HepG2 (cell line): ENCODE data around the gene SEC14L5. TPM values are rescaled to one million over a fixed set of nuclear protein-coding genes. Genes with fewer than 3 reads are reported as not detected.

ENCODE experiments used
- ATAC-seq: fragments of 200-7000 bp; cut with Tn5 transposase; 3 replicates; pipeline ENCODE4 v1.9.1; 2020; ENCODE audit warnings: mild to moderate bottlenecking, moderate library complexity
- BruUV-seq: library from RNA; stranded (reverse); fragments of 400-500 nt; replicated peaks from 2 replicates; lab custom pipeline; 2021; lab: Mats Ljungman, UMichigan
- CTCF ChIA-PET: fragments of 300-600 bp; formaldehyde crosslinking; extraction: SDS; loops from one replicate; lab custom pipeline; 2021; ENCODE audit warnings: low total read pairs, inconsistent platforms, low intra/inter-chr PET ratio; lab: Yijun Ruan, JAX
- POLR2A ChIA-PET: fragments of 350-600 bp; sonication (Branson Sonifier 250); formaldehyde crosslinking; loops from one replicate; lab custom pipeline; 2020; ENCODE audit warnings: antibody characterized with exemption, inconsistent platforms; lab: Yijun Ruan, JAX
- DNase-seq: peaks from one replicate; pipeline ENCODE4 v3.0.0-alpha.2; 2015; ENCODE audit warnings: low spot score
- FAIRE-seq: peaks from 3 replicates; lab custom pipeline; 2011; peaks lifted over from hg19 to GRCh38; lab: Jason Lieb, UNC
- H2AFZ ChIP-seq: one replicate; pipeline ENCODE4 v1.6.1; 2011; ENCODE audit warnings: low read length, inconsistent platforms
- H3K27ac ChIP-seq: fragments of 300-600 bp; 3 replicates; pipeline ENCODE4 v1.8.0; 2011; ENCODE audit warnings: mixed run types, mild to moderate bottlenecking, mixed read lengths, low read length, inconsistent platforms; ENCODE audit not compliant: insufficient read depth; ENCODE audit errors: extremely low read length
- H3K27me3 ChIP-seq, 2 experiments: fragments of 200-600 bp in 1 of 2; 2 replicates in 1 of 2; 3 replicates in 1 of 2; pipeline versions ENCODE4 v1.6.0 to v1.8.0; 2011; ENCODE audit warnings: low read length in 2 of 2, mild to moderate bottlenecking in 2 of 2, moderate library complexity in 2 of 2, inconsistent platforms in 1 of 2; ENCODE audit not compliant: insufficient read depth in 2 of 2, control insufficient read depth in 1 of 2
- H3K36me3 ChIP-seq, 2 experiments: fragments of 200-600 bp in 1 of 2; replicated peaks in 1 of 2; 2 replicates in 1 of 2; 3 replicates in 1 of 2; pipeline versions ENCODE4 v1.5.1 to v1.8.0; 2011; ENCODE audit warnings: low read length in 2 of 2, inconsistent platforms in 1 of 2; ENCODE audit not compliant: insufficient read depth in 2 of 2, control insufficient read depth in 1 of 2
- H3K4me1 ChIP-seq: 2 replicates; pipeline ENCODE4 v1.5.1; 2012; ENCODE audit warnings: low read length, inconsistent platforms; ENCODE audit not compliant: insufficient read depth
- H3K4me2 ChIP-seq: 2 replicates; pipeline ENCODE4 v1.6.0; 2011; ENCODE audit warnings: low read depth, low read length, inconsistent platforms
- H3K4me3 ChIP-seq, 3 experiments: fragments of 200-600 bp in 1 of 3; sonication (generic), shearing (Covaris generic) in 1 of 3; replicated peaks in 1 of 3; 2 replicates each; pipeline ENCODE4 v1.5.1; 2011 to 2016; ENCODE audit warnings: low read length in 3 of 3, inconsistent platforms in 2 of 3, low read depth in 2 of 3, mild to moderate bottlenecking in 2 of 3, control low read depth in 1 of 3, mixed read lengths in 1 of 3; ENCODE audit not compliant: insufficient read depth in 1 of 3
- H3K79me2 ChIP-seq: one replicate; pipeline ENCODE4 v1.6.1; 2011; ENCODE audit warnings: low read length, inconsistent platforms; ENCODE audit not compliant: insufficient read depth
- H3K9ac ChIP-seq: 2 replicates; pipeline ENCODE4 v1.6.0; 2011; ENCODE audit warnings: mild to moderate bottlenecking, low read depth, low read length, inconsistent platforms; ENCODE audit not compliant: insufficient read depth
- H3K9me3 ChIP-seq: 2 replicates; pipeline ENCODE4 v1.5.1; 2012; ENCODE audit warnings: mild to moderate bottlenecking, low read length
- H4K20me1 ChIP-seq: 2 replicates; pipeline ENCODE4 v1.6.0; 2011; ENCODE audit warnings: inconsistent platforms, mild to moderate bottlenecking, low read length, moderate library complexity; ENCODE audit not compliant: insufficient read depth
- FOSL2 ChIP-seq: sonication (generic); formaldehyde crosslinking; IDR thresholded peaks from 2 replicates; pipeline ENCODE4 v1.4.0; 2020; ENCODE audit warnings: missing genetic modification reagents
- MAFF ChIP-seq: IDR thresholded peaks from 2 replicates; pipeline ENCODE4 v1.6.1; 2011; ENCODE audit warnings: low read depth, low read length, improper control_type of control experiment
- MAFK ChIP-seq, 2 experiments: IDR thresholded peaks in 1 of 2; conservative IDR thresholded peaks in 1 of 2; 2 replicates each; pipeline ENCODE4 v1.6.1; 2011; ENCODE audit warnings: improper control_type of control experiment in 2 of 2, low read length in 2 of 2
- RXRA ChIP-seq: sonication (generic); formaldehyde crosslinking; IDR thresholded peaks from 2 replicates; pipeline ENCODE4 v1.5.1; 2020; ENCODE audit warnings: missing genetic modification reagents
- WGBS: methylation state at CpG from one replicate; pipeline ENCODE4 v1.1.6; 2017; ENCODE audit warnings: low lambda C conversion rate; 5-methylcytosine and 5-hydroxymethylcytosine counted together
- in situ Hi-C: cut with HindIII; loops from 2 replicates; pipeline ENCODE4 v1.10.0; 2017; ENCODE audit warnings: low pct_unique_long_range_greater_than_20kb; ENCODE audit not compliant: extremely low pct_ligation_motif_present
- intact Hi-C: fragments of 100-400 bp; cut with micrococcal nuclease; formaldehyde crosslinking; loops from one replicate; pipeline ENCODE4 v1.10.0; 2022; ENCODE audit not compliant: unreplicated experiment
- polyA plus RNA-seq, 8 experiments: library from polyadenylated mRNA; depleted of rRNA in 3 of 8; stranded (reverse) in 7 of 8; unstranded in 1 of 8; fragments of >200 nt; fragmentation: Illumina TruSeq in 4 of 8; extraction: Trizol in 4 of 8; gene quantifications; 2 replicates each; pipeline versions ENCODE4 v1.2.1 to v1.2.3, GENCODE V29; 2011 to 2016; ENCODE audit warnings: low read depth in 4 of 8, missing spikeins in 1 of 8, mixed read lengths in 1 of 8; ENCODE audit not compliant: insufficient read depth in 1 of 8
- total RNA-seq, 5 experiments: library from RNA; depleted of rRNA; stranded (reverse); fragments of >200 nt; fragmentation: Illumina TruSeq; extraction: Trizol; gene quantifications; 2 replicates each; pipeline ENCODE4 v1.2.3, GENCODE V29; 2016; ENCODE audit warnings: low read depth in 1 of 5
- TF ChIP-seq, protein P1 (sequence below): sonication (generic); formaldehyde crosslinking; IDR thresholded peaks from 2 replicates; pipeline ENCODE4 v1.4.0; 2020; ENCODE audit warnings: missing genetic modification reagents, borderline replicate concordance
- TF ChIP-seq, protein P2 (sequence below): sonication (generic); formaldehyde crosslinking; IDR thresholded peaks from 2 replicates; pipeline ENCODE4 v1.9.0; 2021; ENCODE audit warnings: missing genetic modification reagents, borderline replicate concordance

SEC14L5 gene
- total and polyA plus RNA-seq, 2 of the 13 experiments (the other 11 are each of a cell fraction or from before 2014, with no cell fraction given), result 0.40 to 0.42 TPM

- intact Hi-C loops, result no loop called here
- POLR2A ChIA-PET, result no interaction called here
- Histone ChIP-seq H3K4me3 (no peak overlapping the region), H3K4me1 (peaks cover 27% of the 10 kb centered on the region), H3K79me2 (no peaks in the 10 kb centered on the region), H3K27ac (no peak overlapping the region), H3K9me3 (no peaks in the 10 kb centered on the region), H3K9ac (no peak overlapping the region), H4K20me1 (no peaks in the 10 kb centered on the region), H2AFZ (no peak overlapping the region), H3K27me3 (peaks cover 0 to 11% of the 10 kb centered on the region in 2 experiments; a peak in 3 of 5 replicates), H3K4me2 (no peak overlapping the region), H3K36me3 (no peaks in the 10 kb centered on the region)
- CTCF ChIA-PET, result no interaction called here
- ATAC-seq (no peak), DNase-seq (no peak), FAIRE-seq (no peak)
- BruUV-seq, result no TSS peak
- WGBS, result 5% methylated on average over 6 of the region's 8 CpGs
- TF ChIP-seq MAFF (peak; percentile 63), MAFK (conservative IDR thresholded peaks at IDR 0.05 in 1 of 2, IDR thresholded peaks at IDR 0.05 in 1 of 2; ENCODE audit: low read length in 2 of 2) (peak; percentile 64 to 68), FOSL2 (CRISPR knock-in tag) (no peak), RXRA (CRISPR knock-in tag) (no peak)
- TF ChIP-seq, protein P1, sequence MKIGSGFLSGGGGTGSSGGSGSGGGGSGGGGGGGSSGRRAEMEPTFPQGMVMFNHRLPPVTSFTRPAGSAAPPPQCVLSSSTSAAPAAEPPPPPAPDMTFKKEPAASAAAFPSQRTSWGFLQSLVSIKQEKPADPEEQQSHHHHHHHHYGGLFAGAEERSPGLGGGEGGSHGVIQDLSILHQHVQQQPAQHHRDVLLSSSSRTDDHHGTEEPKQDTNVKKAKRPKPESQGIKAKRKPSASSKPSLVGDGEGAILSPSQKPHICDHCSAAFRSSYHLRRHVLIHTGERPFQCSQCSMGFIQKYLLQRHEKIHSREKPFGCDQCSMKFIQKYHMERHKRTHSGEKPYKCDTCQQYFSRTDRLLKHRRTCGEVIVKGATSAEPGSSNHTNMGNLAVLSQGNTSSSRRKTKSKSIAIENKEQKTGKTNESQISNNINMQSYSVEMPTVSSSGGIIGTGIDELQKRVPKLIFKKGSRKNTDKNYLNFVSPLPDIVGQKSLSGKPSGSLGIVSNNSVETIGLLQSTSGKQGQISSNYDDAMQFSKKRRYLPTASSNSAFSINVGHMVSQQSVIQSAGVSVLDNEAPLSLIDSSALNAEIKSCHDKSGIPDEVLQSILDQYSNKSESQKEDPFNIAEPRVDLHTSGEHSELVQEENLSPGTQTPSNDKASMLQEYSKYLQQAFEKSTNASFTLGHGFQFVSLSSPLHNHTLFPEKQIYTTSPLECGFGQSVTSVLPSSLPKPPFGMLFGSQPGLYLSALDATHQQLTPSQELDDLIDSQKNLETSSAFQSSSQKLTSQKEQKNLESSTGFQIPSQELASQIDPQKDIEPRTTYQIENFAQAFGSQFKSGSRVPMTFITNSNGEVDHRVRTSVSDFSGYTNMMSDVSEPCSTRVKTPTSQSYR (CRISPR knock-in tag), result peak; percentile 81
- TF ChIP-seq, protein P2, sequence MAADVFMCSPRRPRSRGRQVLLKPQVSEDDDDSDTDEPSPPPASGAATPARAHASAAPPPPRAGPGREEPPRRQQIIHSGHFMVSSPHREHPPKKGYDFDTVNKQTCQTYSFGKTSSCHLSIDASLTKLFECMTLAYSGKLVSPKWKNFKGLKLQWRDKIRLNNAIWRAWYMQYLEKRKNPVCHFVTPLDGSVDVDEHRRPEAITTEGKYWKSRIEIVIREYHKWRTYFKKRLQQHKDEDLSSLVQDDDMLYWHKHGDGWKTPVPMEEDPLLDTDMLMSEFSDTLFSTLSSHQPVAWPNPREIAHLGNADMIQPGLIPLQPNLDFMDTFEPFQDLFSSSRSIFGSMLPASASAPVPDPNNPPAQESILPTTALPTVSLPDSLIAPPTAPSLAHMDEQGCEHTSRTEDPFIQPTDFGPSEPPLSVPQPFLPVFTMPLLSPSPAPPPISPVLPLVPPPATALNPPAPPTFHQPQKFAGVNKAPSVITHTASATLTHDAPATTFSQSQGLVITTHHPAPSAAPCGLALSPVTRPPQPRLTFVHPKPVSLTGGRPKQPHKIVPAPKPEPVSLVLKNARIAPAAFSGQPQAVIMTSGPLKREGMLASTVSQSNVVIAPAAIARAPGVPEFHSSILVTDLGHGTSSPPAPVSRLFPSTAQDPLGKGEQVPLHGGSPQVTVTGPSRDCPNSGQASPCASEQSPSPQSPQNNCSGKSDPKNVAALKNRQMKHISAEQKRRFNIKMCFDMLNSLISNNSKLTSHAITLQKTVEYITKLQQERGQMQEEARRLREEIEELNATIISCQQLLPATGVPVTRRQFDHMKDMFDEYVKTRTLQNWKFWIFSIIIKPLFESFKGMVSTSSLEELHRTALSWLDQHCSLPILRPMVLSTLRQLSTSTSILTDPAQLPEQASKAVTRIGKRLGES (CRISPR knock-in tag), result no peak
- in situ Hi-C loops, result loop anchor here (25.0 kb wide), 1 partner anchor 461 kb away; no protein-coding TSS in a partner anchor
Observed at GRCh38 chr16:4972938-4973587, 14.9 kb downstream of the SEC14L5 start.
